ENCODE data around the gene DCXR.

DCXR gene

GRCh38 chr17:81994593-81995462 is 42.7 kb downstream of the DCXR start:
- DNase-seq = no peak

GRCh38 chr17:81993729-81994592 is 43.5 kb downstream of the DCXR start:
- no peak for DNase-seq

GRCh38 chr17:81992306-81993102 is 45.0 kb downstream of the DCXR start:
- DNase-seq = no peak

- DNase-seq = peak; percentile 57
Measured at GRCh38 chr17:81991684-81992305, 45.7 kb downstream of the DCXR start.

- no peak for DNase-seq
Measured at GRCh38 chr17:81990836-81991683, 46.4 kb downstream of the DCXR start.

- no peak for DNase-seq
Measured at GRCh38 chr17:81987161-81987770, 50.2 kb downstream of the DCXR start.

- no peak for DNase-seq
Measured at GRCh38 chr17:81986606-81987005, 50.9 kb downstream of the DCXR start.

Measured in NCI-H1092 (cell line).